Adrenal gland (tissue), 12 donors: ENCODE measurements around the gene BEND3. TPM values are rescaled to one million over a fixed set of nuclear protein-coding genes. Genes with fewer than 3 reads are reported as not detected.
"Not testable (repeated sequence)": the region's sequence is repeated elsewhere in the genome, so short reads cannot be mapped to it uniquely, and the experiment has no call there.

ENCODE experiments used
- DNase-seq, 7 donors: peaks; one replicate each; pipeline ENCODE4 v3.0.0-alpha.2; 2019 to 2020
- H3K27ac ChIP-seq, 5 donors: fragments of 200-600 bp; sonication (generic) in 4 of 5; 1 replicate in 3 of 5; 2 replicates in 2 of 5; pipeline versions ENCODE4 v1.5.1 to v1.8.0; 2016 to 2020; ENCODE audit warnings: mild to moderate bottlenecking in 1 of 5
- H3K27me3 ChIP-seq: fragments of 200-600 bp; 2 replicates; pipeline ENCODE4 v1.8.0; 2021
- H3K36me3 ChIP-seq, 2 donors: fragments of 200-600 bp; replicated peaks in 1 of 2; 1 replicate in 1 of 2; 2 replicates in 1 of 2; pipeline versions ENCODE4 v1.5.1 to v1.8.0; 2018 to 2022
- H3K4me1 ChIP-seq, 2 donors: fragments of 200-600 bp; replicated peaks in 1 of 2; 1 replicate in 1 of 2; 2 replicates in 1 of 2; pipeline versions ENCODE4 v1.5.1 to v1.8.0; 2018 to 2021
- H3K4me3 ChIP-seq, 4 donors: fragments of 200-600 bp; sonication (generic) in 3 of 4; one replicate each; pipeline ENCODE4 v1.5.1; 2016 to 2018
- H3K9me3 ChIP-seq, 3 donors: fragments of 200-600 bp; sonication (generic) in 1 of 3; replicated peaks in 1 of 3; 1 replicate in 2 of 3; 2 replicates in 1 of 3; pipeline versions ENCODE4 v1.5.1 to v1.8.0; 2016 to 2021
- CTCF ChIP-seq, 6 experiments: fragments of 450-650 bp in 4 of 6; fragments of 200-600 bp in 2 of 6; sonication (generic) in 1 of 6; IDR thresholded peaks; 1 replicate in 5 of 6; 2 replicates in 1 of 6; pipeline versions ENCODE4 v1.5.1 to v1.8.0; 2016 to 2021; ENCODE audit warnings: antibody characterized with exemption in 6 of 6, mild to moderate bottlenecking in 2 of 6, moderate library complexity in 1 of 6
- POLR2A ChIP-seq, 2 donors: fragments of 450-650 bp; IDR thresholded peaks; one replicate each; pipeline ENCODE4 v1.6.1; 2017; ENCODE audit warnings: antibody characterized with exemption in 2 of 2, mild to moderate bottlenecking in 2 of 2, moderate library complexity in 1 of 2
- WGBS, 4 donors: extraction: QIAGEN DNeasy Blood & Tissue Kit in 2 of 4; methylation state at CpG; one replicate each; pipeline versions ENCODE4 v1.1.5 to v1.1.7; 2013 to 2017; 5-methylcytosine and 5-hydroxymethylcytosine counted together
- intact Hi-C, 2 donors: fragments of 100-400 bp; cut with DNase I; formaldehyde crosslinking; loops; one replicate each; pipeline versions ENCODE4 v1.14.1 to v1.15.0; 2022 to 2023
- polyA plus RNA-seq, 3 donors: library from polyadenylated mRNA; stranded (reverse); fragments of 200-250 nt in 2 of 3; fragments of 350-450 nt in 1 of 3; fragmentation: Illumina TruSeq in 1 of 3; extraction: RNeasy Lipid Tissue Mini Kit (QIAGEN cat#74804) in 1 of 3; gene quantifications; one replicate each; pipeline ENCODE4 v1.2.3, GENCODE V29; 2013 to 2014
- total RNA-seq, 9 donors: library from RNA; depleted of rRNA in 4 of 9; stranded (reverse); fragments of >200 nt in 4 of 9; fragments of 120-200 nt in 1 of 9; fragmentation: NEBNext Ultra II Directional in 1 of 9; extraction: Animal tissue kit (Norgen Biotek cat#: 25700) in 1 of 9; gene quantifications; one replicate each; pipeline versions ENCODE4 v1.1.0 to v1.2.4, GENCODE V29; 2013 to 2023
- donor health status: healthy with polysubstance abuse.
- donor health status: Bipolar disorder and iron deficiency.
- donor health status: DM: yes; HTN: yes; CAD: no.
- donor health status: DM: no; HTN: no; CAD: no.
- donor health status: DM: no; HTN: no; CAD: no.
- donor health status: DM: yes; HTN: yes; CAD: no.

BEND3 gene
- total and polyA plus RNA-seq, 12 donors: 0.64 to 3.5 (median 1.9) TPM

DNA sequence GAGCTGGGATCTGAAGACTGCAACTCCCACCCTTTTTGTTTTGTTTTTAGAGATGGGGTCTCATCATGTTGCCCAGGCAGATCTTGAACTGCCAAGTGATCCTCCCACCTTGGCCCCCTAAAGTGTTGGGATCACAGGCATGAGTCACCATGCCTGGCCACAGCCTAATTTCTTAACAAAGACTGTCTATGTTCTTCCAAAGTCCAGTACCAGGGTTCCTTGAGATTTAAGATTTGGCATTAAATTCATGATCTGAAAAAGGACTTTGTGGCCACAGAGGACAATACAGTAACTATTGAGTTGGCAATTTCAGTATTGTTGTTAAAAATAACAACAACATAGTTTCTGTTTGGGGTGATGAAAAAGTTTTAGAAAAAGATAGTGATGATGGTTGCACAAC lies 28.7 kb upstream of the BEND3 start:
- intact Hi-C loops: no loop called here
- DNase-seq: no peak
- no peak overlapping the region for H3K27ac ChIP-seq
- TF ChIP-seq POLR2A (IDR thresholded peaks at IDR 0.05) (no peak), CTCF (IDR thresholded peaks at IDR 0.05) (no peak)
- H3K4me1 ChIP-seq: no peaks in the 10 kb centered on the region
- H3K9me3 ChIP-seq: no peaks in the 10 kb centered on the region
- H3K4me3 ChIP-seq: no peak overlapping the region
- H3K27me3 ChIP-seq: no peaks in the 10 kb centered on the region
- H3K36me3 ChIP-seq: no peaks in the 10 kb centered on the region

DNA sequence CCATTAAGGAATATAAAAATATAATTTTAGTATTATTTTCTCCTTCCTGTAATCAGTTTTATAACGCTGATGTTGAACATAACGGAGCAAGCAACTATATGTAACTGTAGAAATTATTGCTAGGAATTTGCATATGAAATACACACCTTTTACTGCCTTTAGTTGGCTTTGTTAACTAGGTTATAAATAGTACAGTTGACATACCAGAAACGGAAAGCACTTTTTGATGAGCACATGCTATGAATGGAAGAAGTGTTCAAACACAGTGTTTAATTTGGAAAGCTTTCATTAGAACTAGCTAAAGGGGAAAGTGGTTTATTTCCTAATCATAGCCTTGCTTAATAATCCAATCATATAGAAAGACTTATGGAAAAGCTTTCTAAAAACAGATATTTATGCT lies 25.3 kb upstream of the BEND3 start:
- Histone ChIP-seq H3K9me3 (no peaks in the 10 kb centered on the region), H3K4me3 (no peak overlapping the region), H3K4me1 (no peaks in the 10 kb centered on the region), H3K27me3 (no peaks in the 10 kb centered on the region), H3K27ac (no peak overlapping the region), H3K36me3 (no peaks in the 10 kb centered on the region)
- TF ChIP-seq POLR2A (IDR thresholded peaks at IDR 0.05) (no peak), CTCF (IDR thresholded peaks at IDR 0.05) (no peak)
- 73 to 77% (median 74%) methylated on average over 3 of the region's 3 CpGs for WGBS, 4 donors
- intact Hi-C loops: no loop called here
- no peak for DNase-seq

DNA sequence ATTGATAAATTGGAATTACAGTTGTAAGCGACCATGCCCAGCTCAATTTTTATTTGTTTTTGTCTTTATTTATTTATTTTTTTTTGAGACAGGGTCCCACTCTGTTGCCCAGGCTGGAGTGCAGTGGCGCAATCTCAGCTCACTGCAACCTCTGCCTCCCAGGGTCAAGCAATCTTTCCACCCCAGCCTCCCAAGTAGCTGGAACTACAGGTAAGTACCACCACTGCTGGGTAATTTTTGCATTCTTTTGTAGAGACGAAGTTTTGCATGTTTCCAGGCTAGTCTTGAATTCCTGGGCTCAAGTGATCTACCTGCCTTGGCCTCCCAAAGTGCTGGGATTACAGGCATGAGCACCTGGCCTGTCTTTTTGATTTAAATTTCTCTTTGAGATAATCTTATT lies 21.0 kb upstream of the BEND3 start:
- H3K4me1 ChIP-seq, H3K27ac ChIP-seq, intact Hi-C loops, H3K4me3 ChIP-seq, DNase-seq, H3K36me3 ChIP-seq, H3K9me3 ChIP-seq, H3K27me3 ChIP-seq: not testable (repeated sequence)
- WGBS, 4 donors: 72 to 92% (median 85%) methylated on average over 3 of the region's 3 CpGs

DNA sequence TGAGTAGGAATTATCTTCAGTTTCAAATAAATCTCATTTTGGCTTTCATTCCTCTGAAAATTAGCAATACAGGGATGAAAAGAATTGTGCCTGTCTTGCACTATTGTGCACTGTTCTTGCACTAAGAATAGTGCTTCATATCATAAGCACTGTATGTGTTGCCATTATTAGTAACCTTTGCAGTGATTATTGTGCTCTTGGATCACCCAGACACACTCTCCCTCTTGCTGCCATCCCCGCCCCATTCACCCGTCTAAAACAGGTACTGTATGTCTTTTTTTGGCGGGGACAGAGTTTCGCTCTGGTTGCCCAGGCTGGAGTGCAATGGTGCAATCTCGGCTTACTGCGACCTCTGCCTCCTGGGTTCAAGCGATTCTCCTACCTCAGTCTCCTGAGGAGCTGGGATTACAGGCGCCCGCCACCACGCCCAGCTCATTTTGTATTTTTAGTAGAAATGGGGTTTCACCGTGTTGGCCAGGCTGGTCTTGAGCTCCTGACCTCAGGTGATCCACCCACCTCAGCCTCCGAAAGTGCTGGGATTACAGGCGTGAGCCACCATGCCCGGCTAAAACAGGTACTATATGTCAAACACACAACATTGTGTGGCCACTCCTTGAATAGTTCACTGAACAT lies 19.8 kb upstream of the BEND3 start:
- H3K4me1 ChIP-seq, H3K27me3 ChIP-seq, H3K4me3 ChIP-seq, H3K27ac ChIP-seq, intact Hi-C loops, H3K9me3 ChIP-seq, H3K36me3 ChIP-seq, DNase-seq: not testable (repeated sequence)
- WGBS, 4 donors: 87 to 91% (median 90%) methylated on average over 13 to 14 of the region's 14 CpGs

DNA sequence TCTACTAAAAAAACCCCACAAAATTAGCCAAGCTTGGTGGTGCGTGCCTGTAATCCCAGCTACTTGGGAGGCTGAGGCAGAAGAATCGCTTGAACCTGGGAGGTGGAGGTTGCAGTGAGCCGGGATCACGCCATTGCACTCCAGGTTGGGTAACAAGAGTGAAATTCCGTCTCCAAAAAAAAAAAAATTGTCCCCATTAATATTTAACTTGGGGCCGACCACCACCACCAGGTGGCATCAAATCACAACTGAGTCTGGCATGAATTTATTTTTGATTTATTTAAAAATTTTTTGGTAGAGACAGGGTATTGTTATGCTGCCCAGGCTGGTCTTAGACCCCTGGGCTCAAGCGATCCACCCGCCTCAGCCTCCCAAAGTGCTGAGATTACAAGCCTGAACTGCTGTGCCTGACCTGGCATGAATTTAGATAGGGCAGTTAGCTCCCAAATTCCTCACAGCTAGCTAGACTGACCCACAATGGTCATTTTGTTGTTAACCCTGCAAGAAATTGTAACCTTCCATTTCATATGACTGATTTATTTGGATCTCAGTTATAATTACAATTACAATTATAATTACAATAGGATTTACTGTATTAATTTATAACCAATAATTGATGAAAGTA lies 17.1 kb upstream of the BEND3 start:
- Histone ChIP-seq H3K36me3 (no peaks in the 10 kb centered on the region), H3K27me3 (no peaks in the 10 kb centered on the region), H3K9me3 (no peaks in the 10 kb centered on the region), H3K4me1 (no peaks in the 10 kb centered on the region), H3K27ac (no peak overlapping the region), H3K4me3 (no peak overlapping the region)
- DNase-seq: peak in 3 of 7 donors; percentile 27 to 62 (median 40)
- TF ChIP-seq CTCF (IDR thresholded peaks at IDR 0.05): peak; percentile 18 to 48 (median 38)
- TF ChIP-seq POLR2A (IDR thresholded peaks at IDR 0.05): no peak
- WGBS, 4 donors: 48 to 60% (median 51%) methylated on average over 5 to 8 of the region's 8 CpGs
- intact Hi-C loops: no loop called here
